Measurements from ENCODE around the gene RAB40C. TPM values are rescaled to one million over a fixed set of nuclear protein-coding genes. Genes with fewer than 3 reads are reported as not detected.

Gene RAB40C
- total and polyA plus RNA-seq, 9 of the 15 experiments (the other 6 are each of a cell fraction or from before 2014, with no cell fraction given): 0.17 to 23.4 (median 8.7) TPM

DNA sequence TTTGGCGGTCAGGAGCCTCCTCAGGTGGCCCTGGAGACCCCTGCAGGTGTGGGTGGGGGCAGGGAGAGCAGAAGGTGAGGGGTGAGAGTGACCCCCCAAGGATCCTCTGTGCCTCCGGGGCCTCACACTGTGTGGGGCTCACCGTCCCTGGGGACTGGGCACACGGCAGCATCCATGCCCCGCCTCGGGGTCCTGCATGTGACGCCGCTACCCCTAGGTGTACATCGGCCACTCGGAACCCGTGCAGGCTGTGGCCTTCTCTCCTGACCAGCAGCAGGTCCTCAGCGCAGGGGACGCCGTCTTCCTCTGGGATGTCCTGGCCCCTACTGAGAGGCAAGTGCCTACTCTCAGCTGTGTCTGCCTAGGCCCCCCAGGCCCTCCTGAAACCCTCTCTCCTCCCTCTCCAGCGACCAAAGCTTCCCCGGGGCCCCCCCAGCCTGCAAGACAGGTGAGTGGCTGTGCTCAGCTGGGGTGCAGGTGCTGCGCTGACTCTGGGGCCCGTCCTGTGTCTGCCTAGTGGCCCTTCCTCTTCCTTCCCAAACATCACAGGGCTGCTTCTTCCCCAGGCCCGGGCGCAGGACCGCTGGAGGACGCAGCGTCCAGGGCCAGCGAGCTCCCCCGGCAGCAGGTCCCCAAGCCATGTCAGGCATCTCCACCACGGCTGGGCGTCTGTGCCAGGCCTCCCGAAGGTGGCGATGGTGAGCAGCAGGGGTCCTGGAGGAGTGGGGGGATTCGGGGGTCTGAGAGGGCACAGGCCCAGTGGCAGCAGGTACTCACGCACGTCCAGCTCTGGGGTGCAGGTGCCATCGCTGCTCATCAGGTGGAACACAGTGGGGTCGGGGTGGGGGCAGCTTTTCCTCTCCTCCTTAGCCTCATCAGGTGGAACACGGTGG lies 69.1 kb downstream of the RAB40C start:
- Histone ChIP-seq H3K79me2 (ENCODE audit: control insufficient read depth, insufficient read depth, low read length) (no peaks in the 10 kb centered on the region; the same call in 2 of the 3 replicates), H4K20me1 (replicated peaks; ENCODE audit: control insufficient read depth, insufficient read depth, low read length) (no peaks in the 10 kb centered on the region), H3K36me3 (ENCODE audit: control insufficient read depth, insufficient read depth, low read length) (no peaks in the 10 kb centered on the region), H3K27ac (ENCODE audit: extremely low read depth, low read depth, low read length) (no peak overlapping the region), H3K4me3 (no peak overlapping the region), H3K9me3 (replicated peaks; ENCODE audit: control insufficient read depth, insufficient read depth, low read depth, low read length) (no peaks in the 10 kb centered on the region), H2AFZ (ENCODE audit: low read depth, low read length) (no peak overlapping the region), H3K4me2 (ENCODE audit: insufficient read depth, low read length) (no peak overlapping the region), H3K9ac (ENCODE audit: insufficient read depth in 1 of 2, low read depth in 2 of 2, low read length in 2 of 2) (no peak overlapping the region; a peak in 1 of 4 replicates), H3K9me1 (ENCODE audit: control insufficient read depth, insufficient read depth, low read length) (no peaks in the 10 kb centered on the region), H3K27me3 (ENCODE audit: control insufficient read depth in 2 of 2, insufficient read depth in 2 of 2, low read length in 2 of 2) (no peaks in the 10 kb centered on the region), H3K4me1 (replicated peaks in 1 of 2; ENCODE audit: control insufficient read depth in 2 of 2, insufficient read depth in 2 of 2, low read length in 2 of 2) (peaks cover 2 to 91% of the 10 kb centered on the region in 2 experiments; a peak in 4 of 5 replicates)
- TF ChIP-seq, protein P1, sequence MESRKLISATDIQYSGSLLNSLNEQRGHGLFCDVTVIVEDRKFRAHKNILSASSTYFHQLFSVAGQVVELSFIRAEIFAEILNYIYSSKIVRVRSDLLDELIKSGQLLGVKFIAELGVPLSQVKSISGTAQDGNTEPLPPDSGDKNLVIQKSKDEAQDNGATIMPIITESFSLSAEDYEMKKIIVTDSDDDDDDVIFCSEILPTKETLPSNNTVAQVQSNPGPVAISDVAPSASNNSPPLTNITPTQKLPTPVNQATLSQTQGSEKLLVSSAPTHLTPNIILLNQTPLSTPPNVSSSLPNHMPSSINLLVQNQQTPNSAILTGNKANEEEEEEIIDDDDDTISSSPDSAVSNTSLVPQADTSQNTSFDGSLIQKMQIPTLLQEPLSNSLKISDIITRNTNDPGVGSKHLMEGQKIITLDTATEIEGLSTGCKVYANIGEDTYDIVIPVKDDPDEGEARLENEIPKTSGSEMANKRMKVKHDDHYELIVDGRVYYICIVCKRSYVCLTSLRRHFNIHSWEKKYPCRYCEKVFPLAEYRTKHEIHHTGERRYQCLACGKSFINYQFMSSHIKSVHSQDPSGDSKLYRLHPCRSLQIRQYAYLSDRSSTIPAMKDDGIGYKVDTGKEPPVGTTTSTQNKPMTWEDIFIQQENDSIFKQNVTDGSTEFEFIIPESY (CRISPR knock-in tag; IDR thresholded peaks at IDR 0.05): 0 out of 2 replicates have a peak, but pooled peaks have one; percentile 54
- TF ChIP-seq ZBTB7A (IDR thresholded peaks at IDR 0.05; ENCODE audit: borderline replicate concordance, control insufficient read depth, low read depth, low read length) (peak; percentile 68; the same call in 1 of the 2 replicates), SOX6 (IDR thresholded peaks at IDR 0.05) (no peak), HDAC6 (IDR thresholded peaks at IDR 0.05; ENCODE audit: low read depth, low read length) (no peak)
- TF ChIP-seq, protein P2, sequence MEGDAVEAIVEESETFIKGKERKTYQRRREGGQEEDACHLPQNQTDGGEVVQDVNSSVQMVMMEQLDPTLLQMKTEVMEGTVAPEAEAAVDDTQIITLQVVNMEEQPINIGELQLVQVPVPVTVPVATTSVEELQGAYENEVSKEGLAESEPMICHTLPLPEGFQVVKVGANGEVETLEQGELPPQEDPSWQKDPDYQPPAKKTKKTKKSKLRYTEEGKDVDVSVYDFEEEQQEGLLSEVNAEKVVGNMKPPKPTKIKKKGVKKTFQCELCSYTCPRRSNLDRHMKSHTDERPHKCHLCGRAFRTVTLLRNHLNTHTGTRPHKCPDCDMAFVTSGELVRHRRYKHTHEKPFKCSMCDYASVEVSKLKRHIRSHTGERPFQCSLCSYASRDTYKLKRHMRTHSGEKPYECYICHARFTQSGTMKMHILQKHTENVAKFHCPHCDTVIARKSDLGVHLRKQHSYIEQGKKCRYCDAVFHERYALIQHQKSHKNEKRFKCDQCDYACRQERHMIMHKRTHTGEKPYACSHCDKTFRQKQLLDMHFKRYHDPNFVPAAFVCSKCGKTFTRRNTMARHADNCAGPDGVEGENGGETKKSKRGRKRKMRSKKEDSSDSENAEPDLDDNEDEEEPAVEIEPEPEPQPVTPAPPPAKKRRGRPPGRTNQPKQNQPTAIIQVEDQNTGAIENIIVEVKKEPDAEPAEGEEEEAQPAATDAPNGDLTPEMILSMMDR (IDR thresholded peaks at IDR 0.05 in 2 of 3, conservative IDR thresholded peaks at IDR 0.05 in 1 of 3; ENCODE audit: insufficient read depth in 2 of 3, low read depth in 1 of 3, low read length in 3 of 3): 0 out of 6 replicates have a peak, but pooled peaks of 1 of the 3 experiments have one; percentile 8
- TF ChIP-seq, protein P3, sequence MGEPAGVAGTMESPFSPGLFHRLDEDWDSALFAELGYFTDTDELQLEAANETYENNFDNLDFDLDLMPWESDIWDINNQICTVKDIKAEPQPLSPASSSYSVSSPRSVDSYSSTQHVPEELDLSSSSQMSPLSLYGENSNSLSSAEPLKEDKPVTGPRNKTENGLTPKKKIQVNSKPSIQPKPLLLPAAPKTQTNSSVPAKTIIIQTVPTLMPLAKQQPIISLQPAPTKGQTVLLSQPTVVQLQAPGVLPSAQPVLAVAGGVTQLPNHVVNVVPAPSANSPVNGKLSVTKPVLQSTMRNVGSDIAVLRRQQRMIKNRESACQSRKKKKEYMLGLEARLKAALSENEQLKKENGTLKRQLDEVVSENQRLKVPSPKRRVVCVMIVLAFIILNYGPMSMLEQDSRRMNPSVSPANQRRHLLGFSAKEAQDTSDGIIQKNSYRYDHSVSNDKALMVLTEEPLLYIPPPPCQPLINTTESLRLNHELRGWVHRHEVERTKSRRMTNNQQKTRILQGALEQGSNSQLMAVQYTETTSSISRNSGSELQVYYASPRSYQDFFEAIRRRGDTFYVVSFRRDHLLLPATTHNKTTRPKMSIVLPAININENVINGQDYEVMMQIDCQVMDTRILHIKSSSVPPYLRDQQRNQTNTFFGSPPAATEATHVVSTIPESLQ (CRISPR knock-in tag; IDR thresholded peaks at IDR 0.05): no peak
- FAIRE-seq (no peak), ATAC-seq (no peak), DNase-seq (ENCODE audit: extremely low read depth in 1 of 4, low spot score in 3 of 4) (no peak)
- intact Hi-C loops (cut with micrococcal nuclease): no loop called here
- in situ Hi-C loops (cut with MboI): no loop called here
- ChIA-PET CTCF (ENCODE audit: low intra/inter-chr PET ratio) (no interaction called here), POLR2A (interaction anchor here (0.6 to 1.4 kb wide), 5 partner anchors 8 to 650 kb away, joined by 3 to 6 read pairs (median 3); partner anchors contain the start of gene WDR90)
- WGBS (ENCODE audit: insufficient coverage, low coverage, missing lambda C conversion rate): 76% methylated on average over 19 of the region's 35 CpGs
- no TSS peak for BruUV-seq (replicated peaks)
